Inflammatory macrophage (primary cell): ENCODE results near the gene DHX38.

Source experiments
- DNase-seq, 2 donors: peaks; one replicate each; pipeline ENCODE4 v3.0.0-alpha.2; 2020 to 2022

The DHX38 gene

DNA sequence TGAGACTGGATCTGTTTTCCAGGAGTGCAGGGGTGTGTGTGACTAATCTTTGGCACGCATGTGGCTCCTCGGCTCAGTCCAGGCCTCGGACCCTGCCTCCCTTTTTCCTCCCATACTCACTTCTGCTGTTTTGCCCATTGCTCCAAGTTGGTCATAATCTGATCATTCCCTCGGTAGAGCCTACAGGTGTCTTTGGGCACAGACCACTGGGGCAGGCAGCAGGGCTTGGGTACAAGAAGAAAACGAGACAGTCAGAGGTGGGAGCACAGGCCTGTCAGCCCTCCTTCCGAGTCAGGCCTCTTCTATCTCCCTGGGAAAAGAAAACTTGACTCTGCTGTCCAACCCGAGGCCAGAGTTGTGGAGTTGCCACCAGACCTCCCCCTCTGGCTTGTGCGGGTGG lies 29.8 kb downstream of the DHX38 start:
- DNase-seq: no peak

DNA sequence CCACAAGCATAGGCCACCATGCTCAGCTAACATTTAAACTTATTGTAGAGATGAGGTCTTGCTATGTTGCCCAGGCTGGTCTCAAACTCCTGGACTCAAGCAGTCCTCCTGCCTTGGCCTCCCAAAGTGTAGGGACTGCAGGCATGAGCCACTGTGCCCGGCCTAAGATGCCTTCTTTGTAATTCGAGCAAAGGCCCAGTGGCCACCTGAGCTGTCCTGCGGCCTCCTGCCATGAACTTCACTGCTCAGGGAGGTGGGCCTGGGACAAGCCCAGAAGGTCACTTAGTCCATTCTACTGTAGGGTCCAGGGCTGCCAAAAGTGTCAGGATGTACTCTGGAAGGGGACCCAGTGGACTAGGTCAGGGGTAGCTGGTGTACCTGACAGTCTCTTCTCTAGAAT lies 30.5 kb downstream of the DHX38 start:
- DNase-seq: no peak

DNA sequence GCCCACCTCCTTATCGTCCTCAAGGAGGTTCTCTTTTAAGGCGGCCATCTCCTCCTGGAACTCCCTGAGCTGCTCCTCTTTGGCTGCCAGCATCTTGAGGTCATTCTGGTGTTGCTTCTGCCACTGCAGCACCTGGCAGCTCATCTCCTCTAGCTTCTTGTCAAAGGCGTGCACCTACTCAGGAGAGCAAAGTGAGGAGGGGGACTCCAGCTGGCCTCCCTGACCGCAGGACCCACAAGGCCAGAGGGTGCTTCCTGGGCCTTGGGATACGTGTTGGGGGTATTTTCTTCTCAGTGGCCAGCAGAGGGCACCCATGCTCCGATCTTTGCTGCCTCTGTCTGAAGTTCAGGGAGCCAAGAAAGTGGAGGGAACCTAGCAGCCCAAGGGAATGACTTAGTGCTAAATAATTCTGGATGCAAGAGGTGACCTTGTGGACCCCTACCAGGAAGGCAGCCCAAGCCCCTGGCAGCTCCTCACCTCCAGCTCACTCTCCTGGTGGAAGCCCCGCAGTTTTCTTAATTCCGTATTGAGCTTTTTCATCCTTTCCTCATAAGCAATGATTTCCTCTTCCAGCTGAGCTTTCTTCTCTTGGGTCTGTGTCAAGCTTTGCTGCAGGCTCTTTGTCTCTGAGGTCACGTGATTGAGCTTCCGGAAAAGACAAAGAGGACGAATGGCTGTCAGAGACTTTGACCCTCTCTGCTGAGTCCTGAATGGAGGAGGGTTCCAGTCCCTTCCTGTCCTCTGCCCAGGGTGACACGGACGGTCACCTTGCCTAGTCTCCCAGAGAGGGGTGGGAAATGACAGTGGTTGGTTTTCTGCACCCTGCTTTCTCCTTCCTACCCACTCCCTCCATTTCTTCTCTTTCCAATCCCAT lies 31.4 kb downstream of the DHX38 start:
- DNase-seq: peak; percentile 75 to 86

DNA sequence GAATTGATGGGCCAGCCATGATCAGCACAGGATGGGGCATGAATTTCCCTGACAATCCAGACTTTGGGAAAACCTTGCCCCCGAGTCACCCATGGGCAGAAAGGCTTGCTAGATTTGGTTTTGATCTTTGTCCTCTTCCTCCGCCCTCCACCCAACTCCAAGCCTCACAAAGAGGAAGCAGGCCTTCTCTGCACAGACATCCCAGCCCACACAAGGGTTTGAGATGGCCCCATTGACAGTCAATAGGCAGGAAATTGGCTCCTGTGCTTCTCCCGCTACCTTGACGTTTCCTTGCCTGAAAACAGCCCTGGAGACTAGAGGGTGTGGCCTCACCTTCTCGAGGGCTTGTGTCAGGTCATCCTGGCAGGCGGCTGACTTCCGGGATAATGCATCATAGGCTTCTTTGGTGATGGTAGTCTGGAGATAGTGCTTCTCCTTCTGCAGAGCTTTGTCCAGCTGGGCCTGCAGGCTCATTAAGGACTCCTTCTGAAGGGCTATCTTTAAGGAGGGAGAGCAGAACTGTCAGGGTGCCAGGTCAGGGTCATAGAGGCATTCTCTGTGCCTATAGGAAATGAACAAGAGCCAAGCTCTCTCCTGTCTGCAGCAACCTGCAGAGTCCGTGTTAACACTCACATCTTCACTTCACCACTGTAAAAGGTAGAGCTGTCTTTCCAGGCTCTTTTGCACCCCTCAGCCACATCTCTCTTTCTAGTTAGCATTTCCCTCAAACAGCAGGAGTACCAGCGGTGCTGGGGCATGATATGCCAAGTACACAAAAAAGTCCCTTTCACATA lies 32.2 kb downstream of the DHX38 start:
- DNase-seq: peak; percentile 60 to 79

DNA sequence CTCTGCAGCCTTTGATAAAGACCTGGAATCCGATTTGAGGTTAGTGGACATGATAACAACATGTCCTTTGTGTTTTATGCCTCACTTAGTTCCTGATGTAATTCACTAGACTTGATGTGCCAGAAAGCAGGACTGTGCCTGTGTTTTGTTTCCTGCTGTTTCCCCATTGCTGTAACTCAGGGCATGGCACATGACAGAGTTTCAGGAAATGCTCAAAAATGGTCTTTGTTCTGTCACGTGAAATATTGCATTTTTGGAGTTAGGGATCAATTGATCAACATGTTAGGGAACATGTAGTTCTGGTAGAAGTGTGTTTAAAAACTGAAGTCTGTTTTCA lies 32.8 kb downstream of the DHX38 start:
- peak; percentile 65 to 73 for DNase-seq

DNA sequence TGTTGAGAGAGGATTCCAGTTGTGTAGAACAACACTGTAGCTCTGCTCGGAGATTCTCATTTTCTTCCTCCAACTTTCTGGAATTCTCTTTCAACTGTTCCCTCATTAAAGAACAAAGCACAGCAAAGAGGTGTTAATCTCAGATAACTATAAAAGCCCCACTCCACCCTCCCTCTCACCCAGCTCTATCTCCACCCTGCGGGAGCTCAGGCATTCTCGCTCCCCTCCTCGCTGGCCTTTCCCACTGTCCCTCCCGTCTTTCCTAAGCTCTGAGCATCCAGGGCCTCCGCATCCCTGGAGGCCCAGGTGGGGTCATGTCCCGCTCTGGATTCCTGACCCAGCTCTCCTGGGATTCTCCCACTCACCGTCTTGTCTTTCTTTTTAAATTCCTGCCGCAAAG lies 35.1 kb downstream of the DHX38 start:
- DNase-seq: no peak

DNA sequence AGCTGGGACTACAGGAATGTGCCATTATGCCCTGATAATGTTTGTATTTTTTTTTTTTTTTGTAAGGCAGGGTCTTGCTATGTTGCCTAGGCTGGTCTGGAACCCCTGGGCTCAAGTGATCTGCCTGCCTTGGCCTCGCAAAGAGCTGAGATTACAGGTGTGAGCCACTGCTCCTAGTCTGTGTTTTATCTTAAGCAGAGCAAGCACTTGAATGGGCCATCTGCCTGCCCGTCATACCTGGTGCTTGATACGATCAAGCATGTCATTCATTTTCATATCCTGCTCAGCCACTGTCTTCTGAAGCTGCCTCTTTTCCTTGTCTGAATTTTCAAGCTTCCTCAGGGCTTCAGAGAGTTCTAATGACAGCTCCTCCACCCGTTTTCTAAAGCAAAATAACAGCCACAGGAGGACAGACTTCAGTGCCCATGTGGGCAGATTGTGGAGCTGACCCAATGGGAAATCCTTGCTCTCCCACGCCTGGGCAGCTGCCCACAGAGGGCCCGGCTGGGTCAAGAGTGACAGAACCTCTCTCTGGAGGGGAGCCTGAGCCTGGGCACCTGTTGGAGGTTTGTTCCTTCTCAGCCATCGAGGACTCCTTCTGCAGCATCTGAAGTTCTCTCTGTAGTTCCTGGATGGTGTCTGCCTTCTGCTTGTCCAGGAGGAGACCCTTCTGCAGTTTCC lies 36.5 kb downstream of the DHX38 start:
- DNase-seq: peak; percentile 51 to 76

DNA sequence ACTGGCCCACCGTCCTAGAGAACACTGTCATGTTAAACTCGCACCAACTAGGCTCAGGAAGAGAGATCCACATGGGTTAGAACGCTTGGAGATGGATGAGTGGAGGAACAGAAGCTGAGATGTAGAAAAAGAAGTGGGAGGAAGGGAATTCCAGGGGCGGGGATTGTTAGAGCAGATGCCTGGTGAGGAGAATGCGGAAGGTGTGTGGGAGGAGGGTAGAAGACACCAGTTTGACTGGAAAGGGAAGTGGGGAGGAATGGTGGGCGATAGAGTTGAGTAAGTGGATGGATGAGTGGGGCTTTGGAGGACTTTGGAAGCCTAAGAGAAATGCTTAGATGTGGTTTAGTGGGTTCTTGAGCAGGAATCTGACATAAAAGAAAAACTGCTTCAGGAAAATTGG lies 37.4 kb downstream of the DHX38 start:
- DNase-seq: peak; percentile 94 to 98

DNA sequence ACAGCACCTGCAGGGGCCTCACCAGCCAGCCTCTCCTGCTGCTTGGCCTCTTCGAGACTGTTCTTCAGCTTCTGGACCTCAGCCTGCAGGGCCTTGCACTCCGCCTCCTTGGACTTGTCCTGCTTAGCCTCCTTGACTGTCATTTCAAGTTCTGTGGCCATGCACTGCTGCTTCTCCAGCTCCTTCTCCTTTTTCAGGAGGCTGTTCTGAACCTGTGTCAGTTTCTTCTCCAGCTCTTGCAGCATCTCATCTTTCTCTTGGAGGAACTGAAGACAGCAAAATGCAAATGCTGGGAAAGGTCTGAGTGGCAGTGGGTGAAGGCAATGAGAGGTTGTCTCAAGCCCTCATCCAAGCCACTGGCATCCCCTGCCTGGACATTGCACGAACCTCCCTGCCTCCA lies 39.1 kb downstream of the DHX38 start:
- DNase-seq: peak; percentile 58 to 59

DNA sequence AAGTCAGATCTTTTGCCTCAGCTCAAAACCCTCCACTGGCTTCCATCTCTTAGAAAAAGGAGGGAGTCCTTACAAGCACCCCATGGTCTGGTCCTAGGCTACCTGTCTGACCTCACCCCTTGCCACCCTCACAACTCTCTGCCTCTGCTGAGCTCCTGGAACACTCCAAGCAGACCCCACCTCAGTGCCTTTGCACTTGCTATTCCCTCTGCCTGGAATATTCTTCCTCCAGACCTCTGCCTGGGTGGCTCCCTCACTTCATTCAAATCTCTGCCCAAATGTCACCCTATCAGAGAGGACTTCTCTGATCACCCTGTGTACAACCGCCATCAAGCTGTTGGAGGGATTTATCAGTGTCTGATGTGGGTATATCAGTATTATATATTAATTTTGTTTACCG lies 40.9 kb downstream of the DHX38 start:
- no peak for DNase-seq

DNA sequence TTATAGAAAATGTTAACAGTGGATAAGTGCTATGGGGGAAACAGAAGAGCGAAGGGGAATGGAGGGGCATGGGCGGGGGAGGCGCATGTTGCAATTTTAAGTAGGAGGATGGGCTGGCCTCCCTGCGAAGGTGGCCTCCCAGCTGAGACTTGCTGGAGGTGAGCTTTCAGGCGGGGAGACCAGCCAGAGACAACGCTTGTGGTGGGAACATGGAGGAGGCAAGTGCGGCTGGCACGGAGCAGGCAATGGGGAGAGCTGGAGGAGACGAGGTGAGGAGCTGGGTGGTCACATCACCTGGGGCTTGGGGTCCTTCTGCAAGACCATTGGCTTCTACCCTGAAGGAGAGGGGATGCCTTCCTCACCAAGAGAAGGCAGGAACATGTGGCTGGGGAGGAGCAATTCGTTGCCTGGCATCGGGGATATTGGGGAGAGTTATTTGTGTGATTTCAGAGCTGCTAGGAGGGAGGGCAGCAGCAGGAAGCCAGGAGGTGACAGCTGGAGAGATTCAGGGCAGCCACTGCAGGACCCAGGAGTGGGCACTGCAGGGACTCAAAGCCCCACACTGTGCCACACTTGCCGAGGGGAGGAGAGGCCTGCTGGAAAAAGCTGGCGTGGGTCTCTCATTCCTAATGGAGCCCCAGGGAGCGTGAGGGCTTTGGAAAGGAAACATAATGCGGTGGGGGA lies 43.9 kb downstream of the DHX38 start:
- DNase-seq: no peak

DNA sequence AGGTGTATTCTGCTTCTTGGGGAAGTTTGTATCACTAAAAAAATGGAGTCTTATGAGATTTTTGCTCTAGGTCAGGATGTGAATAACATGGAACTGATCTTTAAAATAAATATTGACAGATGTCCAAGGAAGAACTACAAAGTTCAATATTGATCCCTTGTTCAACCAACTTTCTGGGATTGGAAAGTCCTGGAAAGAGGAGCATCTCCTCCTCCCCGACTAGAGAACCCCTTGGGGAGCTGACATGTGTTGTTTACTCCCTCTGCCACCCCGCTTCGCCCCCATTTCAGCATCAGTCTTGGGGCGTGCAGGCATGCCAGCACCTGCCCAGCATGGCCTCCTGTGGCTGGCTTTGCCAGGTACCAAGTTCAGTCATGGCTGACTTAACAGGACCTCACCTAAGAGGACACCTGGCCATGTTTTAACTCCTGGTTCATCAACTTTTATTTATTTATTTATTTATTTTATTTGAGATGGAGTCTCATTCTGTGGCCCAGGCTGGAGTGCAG lies 44.5 kb downstream of the DHX38 start:
- DNase-seq: no peak

DNA sequence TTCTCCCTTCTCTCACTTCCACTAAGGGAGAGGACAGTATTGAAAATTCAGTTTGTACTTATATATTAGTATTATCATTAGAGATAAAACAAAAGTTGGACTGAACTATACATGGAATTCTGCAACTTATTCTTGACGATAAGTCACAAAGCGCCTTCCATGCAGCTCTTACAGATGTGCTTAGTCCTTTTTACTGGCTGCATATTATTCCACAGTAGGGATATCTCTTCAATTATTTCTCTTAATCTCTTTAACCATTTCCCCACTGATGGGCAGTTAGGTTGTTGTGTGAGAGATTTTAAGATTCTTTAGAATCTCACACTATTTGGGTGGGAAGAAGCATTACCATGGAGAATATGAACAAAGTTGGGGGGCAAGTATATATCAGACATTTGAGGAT lies 46.3 kb downstream of the DHX38 start:
- no peak for DNase-seq

DNA sequence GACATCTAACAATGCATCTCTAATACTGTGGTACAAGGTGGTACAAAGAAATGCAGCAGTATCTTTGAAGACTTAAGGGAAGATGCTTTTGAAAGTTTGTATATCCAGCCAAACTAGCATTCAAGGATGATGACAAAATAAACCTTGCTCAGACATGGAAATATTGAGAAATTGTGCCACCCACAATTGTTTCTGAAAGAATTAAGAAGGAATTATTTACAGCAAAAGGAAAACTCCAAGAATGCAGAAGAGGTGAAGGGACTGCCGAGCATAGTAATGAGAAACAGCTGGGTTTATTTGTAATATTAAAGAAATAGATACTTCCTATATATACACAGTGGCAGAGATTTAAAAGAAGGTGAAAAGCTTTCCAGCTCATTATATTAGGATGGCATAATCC lies 48.8 kb downstream of the DHX38 start:
- DNase-seq: peak; percentile 16 to 46

DNA sequence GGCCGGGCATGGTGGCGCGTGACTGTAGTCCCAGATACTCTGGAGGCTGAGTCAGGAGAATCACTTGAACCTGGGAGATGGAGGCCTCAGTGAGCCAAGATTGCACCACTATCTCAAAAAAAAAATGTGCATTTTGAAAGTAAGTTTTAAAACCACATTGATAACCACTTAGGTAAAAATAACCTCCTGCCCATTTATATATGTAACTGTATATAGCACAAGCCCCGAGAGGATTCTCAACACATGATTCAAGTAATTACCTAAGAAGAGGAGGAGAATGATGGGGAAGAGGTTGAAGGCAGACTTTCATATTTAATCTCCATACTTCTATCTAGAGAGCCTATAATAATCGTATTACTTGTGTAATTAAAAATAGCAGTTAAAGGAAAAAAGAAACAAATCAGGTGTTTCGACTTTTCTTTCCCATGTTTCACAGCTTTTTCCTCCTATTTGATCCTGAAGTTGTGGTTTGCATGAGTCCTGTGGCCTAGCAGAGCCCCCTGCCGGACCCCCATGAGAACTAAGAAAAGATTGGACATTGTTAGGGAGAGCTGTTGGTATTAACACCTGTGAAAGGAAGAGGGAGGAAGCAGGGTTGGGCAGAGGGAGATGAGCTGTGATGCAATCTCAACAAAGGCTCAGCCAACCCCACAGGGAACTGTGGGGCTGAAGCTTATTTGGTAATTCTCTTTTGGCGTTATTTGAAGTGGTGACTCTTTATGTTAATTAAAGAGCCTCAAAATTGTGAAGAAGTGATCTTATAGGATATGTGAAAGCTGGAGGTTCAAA lies 56.2 kb downstream of the DHX38 start:
- DNase-seq: no peak

DNA sequence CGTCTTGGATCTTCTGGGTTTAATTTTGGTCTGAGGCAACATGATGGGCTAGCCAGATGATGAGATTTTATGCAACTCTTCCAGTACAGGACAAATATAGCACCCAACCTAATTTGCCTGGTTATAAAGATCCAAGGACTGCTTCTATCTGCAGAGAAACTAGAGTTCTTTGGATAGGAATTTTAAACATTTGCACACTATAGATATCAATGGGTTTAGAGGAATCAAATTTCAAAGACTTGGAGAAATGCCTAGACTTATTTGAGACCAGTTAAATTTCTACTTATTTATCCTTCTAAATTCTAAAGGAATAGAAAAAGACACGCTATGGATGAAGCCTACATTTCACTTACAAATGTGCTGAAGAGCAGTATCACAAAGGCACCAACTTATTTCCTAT lies 65.7 kb downstream of the DHX38 start:
- no peak for DNase-seq

DNA sequence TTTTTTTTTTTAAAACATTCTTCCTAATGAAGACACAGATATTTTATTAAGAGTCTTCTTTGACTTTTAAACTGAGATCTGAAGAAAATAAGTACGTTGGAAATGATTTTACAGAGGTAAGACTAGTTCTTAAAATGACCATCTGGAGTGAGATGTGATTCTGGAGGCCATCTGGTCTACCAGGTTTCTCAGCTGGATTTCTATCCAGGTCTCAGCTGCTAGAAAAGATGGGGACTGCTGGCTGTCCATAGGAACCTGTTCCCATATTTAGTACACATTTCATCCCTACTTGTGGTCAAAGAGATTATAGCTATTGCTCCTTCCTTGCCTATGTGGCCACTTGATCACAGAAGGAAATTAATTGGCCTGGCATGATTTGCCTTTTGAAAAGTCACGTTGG lies 66.2 kb downstream of the DHX38 start:
- no peak for DNase-seq

DNA sequence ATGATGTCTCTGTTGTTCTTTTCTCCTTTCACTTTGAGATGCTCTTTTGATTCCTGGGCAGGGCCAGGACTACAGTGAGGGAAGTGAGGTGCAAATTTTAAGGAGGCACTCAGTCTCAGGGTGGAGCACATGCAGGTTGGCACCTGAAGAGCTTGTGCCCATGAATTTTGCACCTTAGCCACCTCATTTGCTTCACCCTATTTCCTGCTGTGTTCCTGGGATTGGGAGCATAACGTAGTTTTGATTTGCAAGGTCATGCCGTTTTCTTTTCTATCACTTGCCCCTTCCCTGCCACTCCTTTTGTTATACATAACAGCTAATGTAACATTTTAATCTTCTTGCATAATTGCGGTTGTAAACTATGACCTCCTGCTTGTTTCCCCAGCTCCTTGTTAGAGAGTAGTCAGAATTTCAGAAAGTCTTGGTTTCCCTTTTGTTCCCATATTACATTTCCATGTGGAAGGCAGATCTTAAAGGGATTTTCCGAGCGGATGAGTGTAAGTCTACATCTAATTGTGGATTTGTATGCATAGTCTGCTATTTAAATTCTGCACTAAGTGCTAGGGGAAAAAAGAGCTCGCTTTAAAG lies 68.6 kb downstream of the DHX38 start:
- no peak for DNase-seq
